A673 (cell line): ENCODE results near the gene MYO1D. TPM values are rescaled to one million over a fixed set of nuclear protein-coding genes. Genes with fewer than 3 reads are reported as not detected.

Source experiments
- BruUV-seq: library from RNA; stranded (reverse); fragments of 400-500 nt; replicated peaks from 2 replicates; lab custom pipeline; 2021; lab: Mats Ljungman, UMichigan
- CTCF ChIA-PET: fragments of 300-600 bp; sonication (Branson Sonifier 250); formaldehyde crosslinking; loops from one replicate; lab custom pipeline; 2022; ENCODE audit warnings: antibody characterized with exemption; lab: Charles Lee
- POLR2A ChIA-PET: fragments of 300-600 bp; sonication (Branson Sonifier 250); formaldehyde crosslinking; loops from one replicate; lab custom pipeline; 2022; ENCODE audit warnings: antibody characterized with exemption; ENCODE audit not compliant: low non-redundant PET; lab: Charles Lee
- DNase-seq: peaks from one replicate; pipeline ENCODE4 v3.0.0-alpha.2; 2015; ENCODE audit warnings: low spot score
- H3K27ac ChIP-seq: fragments of 200-600 bp; sonication (generic); 2 replicates; pipeline ENCODE4 v1.5.1; 2016; ENCODE audit warnings: mixed run types, low read depth, mild to moderate bottlenecking, mixed read lengths, antibody characterized with exemption, low read length; ENCODE audit not compliant: poor library complexity, severe bottlenecking
- H3K27me3 ChIP-seq: fragments of 200-600 bp; sonication (generic); replicated peaks from 2 replicates; pipeline ENCODE4 v1.6.1; 2017; ENCODE audit warnings: mixed run types, low read depth, mild to moderate bottlenecking, mixed read lengths, antibody characterized with exemption, low read length; ENCODE audit not compliant: insufficient read depth, poor library complexity
- H3K36me3 ChIP-seq: fragments of 200-600 bp; sonication (generic); 2 replicates; pipeline ENCODE4 v1.6.1; 2016; ENCODE audit warnings: mixed run types, mild to moderate bottlenecking, mixed read lengths, antibody characterized with exemption, low read length; ENCODE audit not compliant: insufficient read depth, poor library complexity, severe bottlenecking
- H3K4me1 ChIP-seq: fragments of 200-600 bp; sonication (generic); 2 replicates; pipeline ENCODE4 v1.6.1; 2017; ENCODE audit warnings: mixed run types, mild to moderate bottlenecking, mixed read lengths, antibody characterized with exemption, low read length; ENCODE audit not compliant: insufficient read depth, poor library complexity, severe bottlenecking
- H3K4me3 ChIP-seq: fragments of 200-600 bp; sonication (generic); 2 replicates; pipeline ENCODE4 v1.5.1; 2016; ENCODE audit warnings: low read depth, mixed run types, mild to moderate bottlenecking, mixed read lengths, low read length; ENCODE audit not compliant: poor library complexity, severe bottlenecking
- H3K9me3 ChIP-seq: fragments of 200-600 bp; sonication (generic); 2 replicates; pipeline ENCODE4 v1.6.1; 2016; ENCODE audit warnings: mixed run types, low read depth, mild to moderate bottlenecking, mixed read lengths, antibody characterized with exemption, low read length; ENCODE audit not compliant: poor library complexity, severe bottlenecking
- EZH2 ChIP-seq: fragments of 200-600 bp; sonication (generic); IDR thresholded peaks from 2 replicates; pipeline ENCODE4 v1.6.1; 2017; ENCODE audit warnings: borderline replicate concordance, low read depth, mild to moderate bottlenecking, mixed read lengths, antibody characterized with exemption, low read length; ENCODE audit not compliant: poor library complexity, severe bottlenecking
- intact Hi-C: fragments of 100-400 bp; cut with micrococcal nuclease; formaldehyde crosslinking; loops from one replicate; pipeline ENCODE4 v1.10.0; 2022; ENCODE audit not compliant: unreplicated experiment
- total RNA-seq: library from RNA; stranded (reverse); gene quantifications from 2 replicates; pipeline ENCODE4 v1.2.3, GENCODE V29; 2021
- TF ChIP-seq, protein P1 (sequence below): fragments of 300-800, 200-600 bp; sonication (generic); conservative IDR thresholded peaks from 2 replicates; pipeline ENCODE4 v1.5.1; 2017; ENCODE audit warnings: low read depth, mild to moderate bottlenecking, antibody characterized with exemption, low read length, moderate library complexity, mixed read lengths

The MYO1D gene
- total RNA-seq, 1 experiment from 2014 or later, result 10.4 TPM

DNA sequence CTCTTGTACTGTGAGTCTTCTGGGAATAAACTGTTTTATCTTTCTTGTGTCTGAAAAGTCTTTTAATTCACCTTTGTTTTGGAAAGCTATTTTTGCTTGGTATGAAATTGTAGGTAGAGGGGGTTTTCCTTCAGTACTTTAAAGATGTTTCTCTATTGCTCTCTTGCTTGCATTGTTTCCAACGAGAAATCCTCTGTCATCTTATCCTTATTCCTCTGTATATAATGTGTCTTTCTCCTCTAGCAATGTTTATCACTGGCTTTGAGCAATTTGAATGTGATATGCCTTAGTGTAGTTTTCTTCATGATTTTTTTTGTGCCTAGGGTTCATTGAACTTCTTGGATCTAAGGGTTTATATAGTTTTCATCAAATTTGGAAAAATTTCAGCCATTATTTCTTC lies 293.9 kb downstream of the MYO1D start:
- Histone ChIP-seq H3K27ac (no peak overlapping the region), H3K27me3 (no peaks in the 10 kb centered on the region), H3K9me3 (no peaks in the 10 kb centered on the region), H3K36me3 (no peaks in the 10 kb centered on the region), H3K4me1 (no peaks in the 10 kb centered on the region), H3K4me3 (no peak overlapping the region)
- TF ChIP-seq, protein P1, sequence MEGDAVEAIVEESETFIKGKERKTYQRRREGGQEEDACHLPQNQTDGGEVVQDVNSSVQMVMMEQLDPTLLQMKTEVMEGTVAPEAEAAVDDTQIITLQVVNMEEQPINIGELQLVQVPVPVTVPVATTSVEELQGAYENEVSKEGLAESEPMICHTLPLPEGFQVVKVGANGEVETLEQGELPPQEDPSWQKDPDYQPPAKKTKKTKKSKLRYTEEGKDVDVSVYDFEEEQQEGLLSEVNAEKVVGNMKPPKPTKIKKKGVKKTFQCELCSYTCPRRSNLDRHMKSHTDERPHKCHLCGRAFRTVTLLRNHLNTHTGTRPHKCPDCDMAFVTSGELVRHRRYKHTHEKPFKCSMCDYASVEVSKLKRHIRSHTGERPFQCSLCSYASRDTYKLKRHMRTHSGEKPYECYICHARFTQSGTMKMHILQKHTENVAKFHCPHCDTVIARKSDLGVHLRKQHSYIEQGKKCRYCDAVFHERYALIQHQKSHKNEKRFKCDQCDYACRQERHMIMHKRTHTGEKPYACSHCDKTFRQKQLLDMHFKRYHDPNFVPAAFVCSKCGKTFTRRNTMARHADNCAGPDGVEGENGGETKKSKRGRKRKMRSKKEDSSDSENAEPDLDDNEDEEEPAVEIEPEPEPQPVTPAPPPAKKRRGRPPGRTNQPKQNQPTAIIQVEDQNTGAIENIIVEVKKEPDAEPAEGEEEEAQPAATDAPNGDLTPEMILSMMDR, result no peak
- TF ChIP-seq EZH2, result no peak
- no peak for DNase-seq
- ChIA-PET CTCF (no interaction called here), POLR2A (no interaction called here)
- no TSS peak for BruUV-seq
- intact Hi-C loops, result no loop called here

DNA sequence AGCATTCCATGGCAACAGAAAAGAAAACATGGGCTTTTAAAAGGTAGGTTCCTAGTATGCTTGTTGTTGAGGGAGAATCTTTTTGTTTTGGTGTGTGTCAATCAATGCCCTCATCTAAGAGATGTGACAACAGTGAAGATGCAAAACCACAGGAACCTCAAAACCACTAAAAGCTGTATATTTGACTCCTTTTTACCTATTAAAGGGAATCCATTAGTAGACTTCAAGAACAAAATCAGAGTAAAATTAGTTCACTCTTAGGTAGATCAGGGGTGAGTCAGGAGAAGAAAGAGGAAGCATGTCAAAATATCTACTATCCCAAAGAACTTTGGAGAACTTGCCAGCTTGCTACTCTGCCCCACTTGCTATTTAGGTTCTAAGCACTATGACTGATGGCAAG lies 301.1 kb downstream of the MYO1D start:
- H3K9me3 ChIP-seq, result no peaks in the 10 kb centered on the region
- H3K4me1 ChIP-seq, result no peaks in the 10 kb centered on the region
- BruUV-seq, result no TSS peak
- no peak overlapping the region for H3K27ac ChIP-seq
- intact Hi-C loops, result no loop called here
- no peak for TF ChIP-seq EZH2
- TF ChIP-seq, protein P1, result no peak
- no peak for DNase-seq
- ChIA-PET POLR2A (no interaction called here), CTCF (no interaction called here)
- H3K36me3 ChIP-seq, result no peaks in the 10 kb centered on the region
- H3K4me3 ChIP-seq, result no peak overlapping the region
- H3K27me3 ChIP-seq, result no peaks in the 10 kb centered on the region

DNA sequence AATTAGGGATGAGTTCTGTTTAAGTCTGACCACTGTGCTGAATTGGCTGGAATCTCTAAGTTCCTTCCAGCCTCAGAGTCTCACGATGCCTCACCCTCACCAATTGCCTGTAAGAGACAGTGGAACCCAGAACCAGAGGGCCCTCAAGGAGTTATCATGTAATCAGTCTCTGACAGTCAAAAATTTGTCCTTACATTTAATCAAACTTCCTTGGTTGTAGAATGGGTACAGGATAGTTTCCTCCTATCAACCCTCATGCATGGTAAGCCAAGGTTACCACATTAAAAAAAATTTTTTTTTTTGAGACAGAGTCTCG lies 306.9 kb downstream of the MYO1D start:
- CTCF ChIA-PET, result no interaction called here
- H3K36me3 ChIP-seq, result no peaks in the 10 kb centered on the region
- BruUV-seq, result no TSS peak
- DNase-seq, result no peak
- POLR2A ChIA-PET, result no interaction called here
- intact Hi-C loops, result no loop called here
- no peaks in the 10 kb centered on the region for H3K9me3 ChIP-seq
- H3K27me3 ChIP-seq, result no peaks in the 10 kb centered on the region
- TF ChIP-seq EZH2, result no peak
- TF ChIP-seq, protein P1, result no peak
- no peak overlapping the region for H3K4me3 ChIP-seq
- H3K27ac ChIP-seq, result no peak overlapping the region
- H3K4me1 ChIP-seq, result no peaks in the 10 kb centered on the region
